Measurements from ENCODE around the gene HAPSTR1.
A peak's percentile ranks its signal among the peaks of the same experiment; 100 is the strongest.

The HAPSTR1 gene

GRCh38 chr16:9122969-9123368 is 31.5 kb downstream of the HAPSTR1 start:
- in situ Hi-C loops (cut with HindIII; ENCODE audit: low pct_unique_long_range_greater_than_20kb, low sequenced_read_pairs): no loop called here
- DNase-seq (ENCODE audit: low read depth in 1 of 2, low spot score in 1 of 2): no peak
- no peak for TF ChIP-seq JUND (IDR thresholded peaks at IDR 0.05; ENCODE audit: low read depth)

GRCh38 chr16:9123401-9123800 is 32.0 kb downstream of the HAPSTR1 start:
- no peak for TF ChIP-seq JUND (IDR thresholded peaks at IDR 0.05; ENCODE audit: low read depth)
- in situ Hi-C loops (cut with HindIII; ENCODE audit: low pct_unique_long_range_greater_than_20kb, low sequenced_read_pairs): no loop called here
- no peak for DNase-seq (ENCODE audit: low read depth in 1 of 2, low spot score in 1 of 2)

- peak; percentile 76 to 82 for DNase-seq (ENCODE audit: low read depth in 1 of 2, low spot score in 1 of 2)
- no peak for TF ChIP-seq JUND (IDR thresholded peaks at IDR 0.05; ENCODE audit: low read depth)
- in situ Hi-C loops (cut with HindIII; ENCODE audit: low pct_unique_long_range_greater_than_20kb, low sequenced_read_pairs): no loop called here
These were observed 32.4 kb downstream of the HAPSTR1 start for GRCh38 chr16:9123871-9124270.

- DNase-seq (ENCODE audit: low read depth in 1 of 2, low spot score in 1 of 2): no peak
- TF ChIP-seq JUND (IDR thresholded peaks at IDR 0.05; ENCODE audit: low read depth): no peak
These were observed 33.0 kb downstream of the HAPSTR1 start for GRCh38 chr16:9124444-9124843.

GRCh38 chr16:9124908-9125584 is 33.6 kb downstream of the HAPSTR1 start:
- DNase-seq (ENCODE audit: low read depth in 1 of 2, low spot score in 1 of 2): no peak
- in situ Hi-C loops (cut with HindIII; ENCODE audit: low pct_unique_long_range_greater_than_20kb, low sequenced_read_pairs): no loop called here
- no peak for TF ChIP-seq JUND (IDR thresholded peaks at IDR 0.05; ENCODE audit: low read depth)

More at GRCh38 chr16:9124444-9124843, 33.0 kb downstream of the HAPSTR1 start:
- in situ Hi-C loops (cut with HindIII; ENCODE audit: low pct_unique_long_range_greater_than_20kb, low sequenced_read_pairs): no loop called here

GRCh38 chr16:9125658-9126505 is 34.4 kb downstream of the HAPSTR1 start:
- no peak for TF ChIP-seq JUND (IDR thresholded peaks at IDR 0.05; ENCODE audit: low read depth)
- in situ Hi-C loops (cut with HindIII; ENCODE audit: low pct_unique_long_range_greater_than_20kb, low sequenced_read_pairs): no loop called here
- no peak for DNase-seq (ENCODE audit: low read depth in 1 of 2, low spot score in 1 of 2)

GRCh38 chr16:9126609-9127008 is 35.2 kb downstream of the HAPSTR1 start:
- DNase-seq (ENCODE audit: low read depth in 1 of 2, low spot score in 1 of 2): no peak
- no peak for TF ChIP-seq JUND (IDR thresholded peaks at IDR 0.05; ENCODE audit: low read depth)
- in situ Hi-C loops (cut with HindIII; ENCODE audit: low pct_unique_long_range_greater_than_20kb, low sequenced_read_pairs): no loop called here

- in situ Hi-C loops (cut with HindIII; ENCODE audit: low pct_unique_long_range_greater_than_20kb, low sequenced_read_pairs): no loop called here
- no peak for TF ChIP-seq JUND (IDR thresholded peaks at IDR 0.05; ENCODE audit: low read depth)
- no peak for DNase-seq (ENCODE audit: low read depth in 1 of 2, low spot score in 1 of 2)
These were observed 37.2 kb downstream of the HAPSTR1 start for GRCh38 chr16:9128346-9129342.

- in situ Hi-C loops (cut with HindIII; ENCODE audit: low pct_unique_long_range_greater_than_20kb, low sequenced_read_pairs): no loop called here
- DNase-seq (ENCODE audit: low read depth in 1 of 2, low spot score in 1 of 2): no peak
- TF ChIP-seq JUND (IDR thresholded peaks at IDR 0.05; ENCODE audit: low read depth): no peak
These were observed 42.9 kb downstream of the HAPSTR1 start for GRCh38 chr16:9134306-9134705.

- DNase-seq (ENCODE audit: low read depth in 1 of 2, low spot score in 1 of 2): peak; percentile 35 to 70
- in situ Hi-C loops (cut with HindIII; ENCODE audit: low pct_unique_long_range_greater_than_20kb, low sequenced_read_pairs): no loop called here
- TF ChIP-seq JUND (IDR thresholded peaks at IDR 0.05; ENCODE audit: low read depth): no peak
These were observed 43.3 kb downstream of the HAPSTR1 start for GRCh38 chr16:9134739-9135138.

- in situ Hi-C loops (cut with HindIII; ENCODE audit: low pct_unique_long_range_greater_than_20kb, low sequenced_read_pairs): no loop called here
These were observed 44.4 kb downstream of the HAPSTR1 start for GRCh38 chr16:9135797-9136196.

GRCh38 chr16:9136596-9136995 is 45.2 kb downstream of the HAPSTR1 start:
- in situ Hi-C loops (cut with HindIII; ENCODE audit: low pct_unique_long_range_greater_than_20kb, low sequenced_read_pairs): no loop called here
- no peak for DNase-seq (ENCODE audit: low read depth in 1 of 2, low spot score in 1 of 2)
- TF ChIP-seq JUND (IDR thresholded peaks at IDR 0.05; ENCODE audit: low read depth): no peak

More at GRCh38 chr16:9135797-9136196, 44.4 kb downstream of the HAPSTR1 start:
- no peak for DNase-seq (ENCODE audit: low read depth in 1 of 2, low spot score in 1 of 2)
- TF ChIP-seq JUND (IDR thresholded peaks at IDR 0.05; ENCODE audit: low read depth): no peak
